Testis (tissue), 2 donors: Measurements from ENCODE around the gene MLANA.

Source experiments
- POLR2A ChIP-seq: fragments of 450-650 bp; IDR thresholded peaks from one replicate; pipeline ENCODE4 v1.6.1; 2017; ENCODE audit warnings: antibody characterized with exemption, mild to moderate bottlenecking, moderate library complexity
- TF ChIP-seq, protein P1 (sequence below), 3 experiments: fragments of 450-650 bp in 2 of 3; fragments of 200-600 bp in 1 of 3; sonication (generic) in 1 of 3; IDR thresholded peaks; one replicate each; pipeline ENCODE4 v1.5.1; 2016 to 2019; ENCODE audit warnings: antibody characterized with exemption in 3 of 3, mild to moderate bottlenecking in 2 of 3, moderate library complexity in 1 of 3

DNA sequence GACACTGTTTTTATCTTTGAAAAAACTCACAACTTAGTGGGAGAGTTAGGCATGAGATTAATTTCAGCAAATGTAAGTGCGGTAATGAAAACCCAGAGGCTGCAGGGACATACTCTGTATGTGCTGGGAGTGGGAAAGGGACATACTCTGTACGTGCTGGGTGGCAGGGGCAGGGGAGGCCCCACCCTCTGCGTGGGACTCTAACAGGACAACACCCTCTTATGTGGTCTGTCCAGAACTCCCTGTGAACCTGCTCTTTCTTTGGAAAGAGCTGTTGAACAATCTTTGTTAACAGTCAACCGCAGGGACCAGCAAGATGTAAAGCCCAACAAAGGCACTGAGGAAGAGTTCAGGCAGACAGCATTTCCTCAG, 2.4 kb downstream of the MLANA start:
- TF ChIP-seq, protein P1, sequence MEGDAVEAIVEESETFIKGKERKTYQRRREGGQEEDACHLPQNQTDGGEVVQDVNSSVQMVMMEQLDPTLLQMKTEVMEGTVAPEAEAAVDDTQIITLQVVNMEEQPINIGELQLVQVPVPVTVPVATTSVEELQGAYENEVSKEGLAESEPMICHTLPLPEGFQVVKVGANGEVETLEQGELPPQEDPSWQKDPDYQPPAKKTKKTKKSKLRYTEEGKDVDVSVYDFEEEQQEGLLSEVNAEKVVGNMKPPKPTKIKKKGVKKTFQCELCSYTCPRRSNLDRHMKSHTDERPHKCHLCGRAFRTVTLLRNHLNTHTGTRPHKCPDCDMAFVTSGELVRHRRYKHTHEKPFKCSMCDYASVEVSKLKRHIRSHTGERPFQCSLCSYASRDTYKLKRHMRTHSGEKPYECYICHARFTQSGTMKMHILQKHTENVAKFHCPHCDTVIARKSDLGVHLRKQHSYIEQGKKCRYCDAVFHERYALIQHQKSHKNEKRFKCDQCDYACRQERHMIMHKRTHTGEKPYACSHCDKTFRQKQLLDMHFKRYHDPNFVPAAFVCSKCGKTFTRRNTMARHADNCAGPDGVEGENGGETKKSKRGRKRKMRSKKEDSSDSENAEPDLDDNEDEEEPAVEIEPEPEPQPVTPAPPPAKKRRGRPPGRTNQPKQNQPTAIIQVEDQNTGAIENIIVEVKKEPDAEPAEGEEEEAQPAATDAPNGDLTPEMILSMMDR (IDR thresholded peaks at IDR 0.05) = no peak
- no peak for TF ChIP-seq POLR2A
